Stromal cell of bone marrow (primary cell): ENCODE results near the gene GPR108.
"Not testable (repeated sequence)": the region's sequence is repeated elsewhere in the genome, so short reads cannot be mapped to it uniquely, and the experiment has no call there.

ENCODE experiments used
- DNase-seq: peaks from one replicate; pipeline ENCODE4 v3.0.0-alpha.2; 2012; ENCODE audit warnings: low read depth

Gene GPR108

GRCh38 chr19:6737284-6737872 lies at the start of gene GPR108:
Gene GPR108 (minus strand): TSS chr19:6737580. CDS start chr19:6737576, 4 bp downstream.
- peak; percentile 100 for DNase-seq

GRCh38 chr19:6779206-6779605 lies 41.8 kb upstream of the GPR108 start:
- DNase-seq: no peak

GRCh38 chr19:6778386-6778785 lies 41.0 kb upstream of the GPR108 start:
- no peak for DNase-seq

GRCh38 chr19:6777434-6777833 lies 40.1 kb upstream of the GPR108 start:
- DNase-seq: no peak

- no peak for DNase-seq
Observed at GRCh38 chr19:6776999-6777398, 39.6 kb upstream of the GPR108 start.

GRCh38 chr19:6776045-6776444 lies 38.7 kb upstream of the GPR108 start:
- DNase-seq: not testable (repeated sequence)

GRCh38 chr19:6774821-6775707 lies 37.7 kb upstream of the GPR108 start:
- DNase-seq: no peak

- no peak for DNase-seq
Observed at GRCh38 chr19:6773323-6773931, 36.0 kb upstream of the GPR108 start.

GRCh38 chr19:6772866-6773322 lies 35.5 kb upstream of the GPR108 start:
- no peak for DNase-seq

- no peak for DNase-seq
Observed at GRCh38 chr19:6772028-6772865, 34.9 kb upstream of the GPR108 start, which contains the start of gene VAV1. Gene VAV1 (plus strand): TSS chr19:6772708. CDS start chr19:6772808, 100 bp downstream.

GRCh38 chr19:6771648-6772027 lies 34.3 kb upstream of the GPR108 start:
- DNase-seq: not testable (repeated sequence)

GRCh38 chr19:6769006-6769619 lies 31.7 kb upstream of the GPR108 start:
- no peak for DNase-seq

GRCh38 chr19:6768236-6768785 lies 30.9 kb upstream of the GPR108 start:
- DNase-seq: no peak

GRCh38 chr19:6767357-6768235 lies 30.2 kb upstream of the GPR108 start, which contains the start of gene SH2D3A:
Gene SH2D3A (minus strand): TSS chr19:6767435. CDS start chr19:6763748, 3,687 bp downstream.
- DNase-seq: no peak

- no peak for DNase-seq
Observed at GRCh38 chr19:6767081-6767356, 29.6 kb upstream of the GPR108 start.

GRCh38 chr19:6766357-6767080 lies 29.1 kb upstream of the GPR108 start:
- DNase-seq: no peak

- no peak for DNase-seq
Observed at GRCh38 chr19:6765738-6766356, 28.5 kb upstream of the GPR108 start.

GRCh38 chr19:6762253-6762797 lies 24.9 kb upstream of the GPR108 start:
- not testable (repeated sequence) for DNase-seq
